ENCODE results near the gene KIAA1328. TPM values are rescaled to one million over a fixed set of nuclear protein-coding genes. Genes with fewer than 3 reads are reported as not detected.
"Not testable (repeated sequence)": the region's sequence is repeated elsewhere in the genome, so short reads cannot be mapped to it uniquely, and the experiment has no call there.

KIAA1328 gene
- polyA plus RNA-seq, 10 donors, result 4.1 to 8.5 (median 6.2) TPM

GRCh38 chr18:36885981-36886380, 57.1 kb downstream of the KIAA1328 start:
- DNase-seq, result no peak

- DNase-seq, result no peak
These were observed 58.2 kb downstream of the KIAA1328 start for GRCh38 chr18:36887114-36887513.

GRCh38 chr18:36887864-36888263, 58.9 kb downstream of the KIAA1328 start:
- no peak for DNase-seq

GRCh38 chr18:36888778-36889177, 59.9 kb downstream of the KIAA1328 start:
- DNase-seq, result no peak

- no peak for DNase-seq
These were observed 60.4 kb downstream of the KIAA1328 start for GRCh38 chr18:36889321-36889720.

GRCh38 chr18:36889742-36890141, 60.8 kb downstream of the KIAA1328 start:
- no peak for DNase-seq

GRCh38 chr18:36890598-36890997, 61.7 kb downstream of the KIAA1328 start:
- DNase-seq, result no peak

- DNase-seq, result no peak
These were observed 64.3 kb downstream of the KIAA1328 start for GRCh38 chr18:36893227-36893626.

- no peak for DNase-seq
These were observed 66.7 kb downstream of the KIAA1328 start for GRCh38 chr18:36895606-36896005.

- no peak for DNase-seq
These were observed 68.3 kb downstream of the KIAA1328 start for GRCh38 chr18:36897253-36897652.

- DNase-seq, result no peak
These were observed 70.4 kb downstream of the KIAA1328 start for GRCh38 chr18:36899289-36899688.

GRCh38 chr18:36900466-36900865, 71.5 kb downstream of the KIAA1328 start:
- DNase-seq, result no peak

GRCh38 chr18:36901277-36901701, 72.4 kb downstream of the KIAA1328 start:
- DNase-seq, result no peak

- no peak for DNase-seq
These were observed 74.4 kb downstream of the KIAA1328 start for GRCh38 chr18:36903215-36903928.

GRCh38 chr18:36905571-36905970, 76.6 kb downstream of the KIAA1328 start:
- DNase-seq, result no peak

GRCh38 chr18:36909282-36909681, 80.4 kb downstream of the KIAA1328 start:
- not testable (repeated sequence) for DNase-seq

GRCh38 chr18:36912887-36913286, 84.0 kb downstream of the KIAA1328 start:
- no peak for DNase-seq

GRCh38 chr18:36917907-36918306, 89.0 kb downstream of the KIAA1328 start:
- DNase-seq, result no peak

- DNase-seq, result no peak
These were observed 100.7 kb downstream of the KIAA1328 start for GRCh38 chr18:36929601-36930000.

- DNase-seq, result no peak
These were observed 102.2 kb downstream of the KIAA1328 start for GRCh38 chr18:36931106-36931505.

- DNase-seq, result no peak
These were observed 104.6 kb downstream of the KIAA1328 start for GRCh38 chr18:36933552-36933951.

GRCh38 chr18:36934884-36935283, 106.0 kb downstream of the KIAA1328 start:
- peak; percentile 6 to 32 (median 8) for DNase-seq

- peak in 2 of 3 donors; percentile 1 to 2 for DNase-seq
These were observed 113.3 kb downstream of the KIAA1328 start for GRCh38 chr18:36942264-36942663.

GRCh38 chr18:36947820-36948348, 119.0 kb downstream of the KIAA1328 start:
- no peak for DNase-seq

All from muscle of back (tissue), 11 donors.